GM12874 (cell line): ENCODE data around the gene SDCBP2.

Experiments
- TF ChIP-seq, protein P1 (sequence below): IDR thresholded peaks from 2 replicates; pipeline ENCODE4 v1.5.1; 2011; ENCODE audit warnings: low read depth, mild to moderate bottlenecking, control low read depth, low read length, moderate library complexity; ENCODE audit not compliant: insufficient read depth

The SDCBP2 gene, protein sequence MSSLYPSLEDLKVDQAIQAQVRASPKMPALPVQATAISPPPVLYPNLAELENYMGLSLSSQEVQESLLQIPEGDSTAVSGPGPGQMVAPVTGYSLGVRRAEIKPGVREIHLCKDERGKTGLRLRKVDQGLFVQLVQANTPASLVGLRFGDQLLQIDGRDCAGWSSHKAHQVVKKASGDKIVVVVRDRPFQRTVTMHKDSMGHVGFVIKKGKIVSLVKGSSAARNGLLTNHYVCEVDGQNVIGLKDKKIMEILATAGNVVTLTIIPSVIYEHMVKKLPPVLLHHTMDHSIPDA

DNA sequence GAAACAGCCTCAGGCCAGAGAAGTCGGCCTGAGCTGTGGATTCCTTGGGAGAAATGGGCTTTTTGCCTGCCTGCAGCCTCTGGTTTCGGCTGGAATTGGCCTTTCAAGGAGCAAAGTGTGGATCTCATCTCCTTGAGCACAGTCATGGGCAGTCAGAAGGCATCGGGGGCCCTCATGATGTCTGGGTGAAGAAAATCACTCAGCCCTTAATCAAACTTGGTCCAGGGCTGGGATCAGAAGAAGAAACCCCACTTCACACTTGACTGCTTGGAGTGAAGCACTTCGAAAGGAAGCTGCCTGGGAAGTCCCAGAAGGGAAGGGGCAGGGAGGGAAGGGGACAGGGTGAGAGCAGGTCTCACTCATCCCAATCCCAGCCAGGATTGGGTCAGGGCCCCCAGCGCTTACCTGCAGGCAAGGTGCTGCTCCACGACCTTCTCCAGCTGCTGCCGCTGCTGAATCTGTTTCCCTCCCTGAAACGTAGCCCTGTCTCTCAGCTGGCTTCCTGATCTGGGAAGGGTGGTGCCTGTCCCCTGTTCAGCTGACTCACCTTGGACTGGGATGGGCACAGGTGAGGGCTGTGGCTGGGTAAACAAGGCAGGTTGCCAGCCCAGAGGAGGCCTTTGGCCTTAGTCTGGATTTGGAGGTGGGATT lies at the start of gene SDCBP2:
Gene SDCBP2, minus strand, starts transcription at position 460 of the 651 bp plus-strand sequence. CDS start 8,723 bp downstream, outside the sequence.
- TF ChIP-seq, protein P1, sequence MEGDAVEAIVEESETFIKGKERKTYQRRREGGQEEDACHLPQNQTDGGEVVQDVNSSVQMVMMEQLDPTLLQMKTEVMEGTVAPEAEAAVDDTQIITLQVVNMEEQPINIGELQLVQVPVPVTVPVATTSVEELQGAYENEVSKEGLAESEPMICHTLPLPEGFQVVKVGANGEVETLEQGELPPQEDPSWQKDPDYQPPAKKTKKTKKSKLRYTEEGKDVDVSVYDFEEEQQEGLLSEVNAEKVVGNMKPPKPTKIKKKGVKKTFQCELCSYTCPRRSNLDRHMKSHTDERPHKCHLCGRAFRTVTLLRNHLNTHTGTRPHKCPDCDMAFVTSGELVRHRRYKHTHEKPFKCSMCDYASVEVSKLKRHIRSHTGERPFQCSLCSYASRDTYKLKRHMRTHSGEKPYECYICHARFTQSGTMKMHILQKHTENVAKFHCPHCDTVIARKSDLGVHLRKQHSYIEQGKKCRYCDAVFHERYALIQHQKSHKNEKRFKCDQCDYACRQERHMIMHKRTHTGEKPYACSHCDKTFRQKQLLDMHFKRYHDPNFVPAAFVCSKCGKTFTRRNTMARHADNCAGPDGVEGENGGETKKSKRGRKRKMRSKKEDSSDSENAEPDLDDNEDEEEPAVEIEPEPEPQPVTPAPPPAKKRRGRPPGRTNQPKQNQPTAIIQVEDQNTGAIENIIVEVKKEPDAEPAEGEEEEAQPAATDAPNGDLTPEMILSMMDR = no peak

DNA sequence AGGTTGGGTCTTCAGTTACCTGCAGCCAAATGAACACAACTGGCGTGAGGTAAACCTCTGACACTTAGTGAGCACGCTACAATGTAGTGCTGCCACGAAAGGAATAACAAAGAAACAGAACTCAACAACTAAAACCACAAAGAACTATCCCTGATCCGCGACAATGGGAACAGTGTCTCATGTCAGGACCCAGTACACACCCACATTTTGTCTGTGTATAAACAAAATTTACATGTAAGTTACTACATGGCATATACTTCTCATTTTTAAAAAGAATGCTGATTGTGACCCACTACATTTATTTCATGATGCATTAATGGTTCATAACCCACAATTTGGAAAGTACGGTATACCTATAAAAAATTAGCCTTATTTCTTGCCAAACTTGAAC lies 49.8 kb upstream of the SDCBP2 start:
- TF ChIP-seq, protein P1 = no peak

DNA sequence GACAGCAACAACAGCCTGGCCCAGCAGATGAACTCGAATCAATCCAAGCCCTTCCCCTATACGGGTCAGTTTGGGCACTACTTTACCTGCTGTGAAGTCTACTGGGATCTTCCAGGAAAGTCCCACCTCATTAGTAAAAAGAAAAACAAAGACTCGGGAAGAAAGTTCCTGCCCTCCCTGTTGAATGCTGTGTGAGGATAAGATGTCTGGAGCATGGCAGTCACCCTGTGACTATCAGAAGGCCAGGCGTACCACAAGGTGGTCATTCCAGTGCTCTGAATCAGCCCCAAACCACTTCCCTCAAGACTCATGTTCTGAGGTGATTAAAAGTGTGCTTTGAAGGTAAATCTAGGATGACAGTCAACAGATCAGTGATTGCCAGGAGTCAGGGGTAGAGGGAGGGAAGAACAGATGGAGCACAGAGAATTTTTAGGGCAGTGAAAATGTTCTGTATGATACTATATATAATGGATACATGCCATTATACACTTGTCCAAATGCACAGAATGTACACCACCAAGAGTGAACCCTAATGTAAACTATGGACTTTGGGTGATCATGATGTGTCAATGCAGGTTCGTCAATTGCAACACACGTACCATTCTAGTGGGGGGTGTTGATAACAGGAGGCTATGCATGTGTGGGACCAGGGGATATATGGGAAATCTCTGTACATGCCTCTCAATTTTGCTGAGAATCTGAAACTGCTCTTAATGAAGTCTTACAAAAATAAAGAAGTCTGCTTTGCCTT lies 49.2 kb upstream of the SDCBP2 start:
- TF ChIP-seq, protein P1 = no peak

DNA sequence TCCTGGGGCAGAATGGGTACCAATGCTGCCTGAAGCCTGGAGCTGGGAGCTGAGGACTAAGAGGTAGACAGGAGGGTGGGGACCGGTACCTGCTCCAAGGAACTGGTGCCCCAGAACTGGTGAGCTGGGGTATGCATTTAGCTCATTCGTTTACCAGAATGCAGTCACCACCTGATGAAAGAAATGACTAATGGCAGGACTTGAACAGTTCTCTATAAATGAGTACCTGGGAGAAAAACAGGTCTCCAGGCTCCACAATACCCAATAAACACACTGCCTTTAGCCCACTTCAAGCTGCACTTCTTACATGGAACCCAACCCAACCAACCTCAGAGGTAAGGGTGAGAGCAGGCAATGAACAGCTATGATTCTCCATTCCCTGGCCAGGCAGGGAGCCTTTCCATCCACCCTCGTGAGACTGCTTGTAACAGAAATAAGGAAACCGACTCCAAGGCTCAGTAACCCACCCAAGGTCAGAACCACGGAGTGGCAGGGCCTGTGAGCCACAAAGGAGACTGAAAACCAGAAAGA lies 48.5 kb upstream of the SDCBP2 start:
- TF ChIP-seq, protein P1 = no peak

DNA sequence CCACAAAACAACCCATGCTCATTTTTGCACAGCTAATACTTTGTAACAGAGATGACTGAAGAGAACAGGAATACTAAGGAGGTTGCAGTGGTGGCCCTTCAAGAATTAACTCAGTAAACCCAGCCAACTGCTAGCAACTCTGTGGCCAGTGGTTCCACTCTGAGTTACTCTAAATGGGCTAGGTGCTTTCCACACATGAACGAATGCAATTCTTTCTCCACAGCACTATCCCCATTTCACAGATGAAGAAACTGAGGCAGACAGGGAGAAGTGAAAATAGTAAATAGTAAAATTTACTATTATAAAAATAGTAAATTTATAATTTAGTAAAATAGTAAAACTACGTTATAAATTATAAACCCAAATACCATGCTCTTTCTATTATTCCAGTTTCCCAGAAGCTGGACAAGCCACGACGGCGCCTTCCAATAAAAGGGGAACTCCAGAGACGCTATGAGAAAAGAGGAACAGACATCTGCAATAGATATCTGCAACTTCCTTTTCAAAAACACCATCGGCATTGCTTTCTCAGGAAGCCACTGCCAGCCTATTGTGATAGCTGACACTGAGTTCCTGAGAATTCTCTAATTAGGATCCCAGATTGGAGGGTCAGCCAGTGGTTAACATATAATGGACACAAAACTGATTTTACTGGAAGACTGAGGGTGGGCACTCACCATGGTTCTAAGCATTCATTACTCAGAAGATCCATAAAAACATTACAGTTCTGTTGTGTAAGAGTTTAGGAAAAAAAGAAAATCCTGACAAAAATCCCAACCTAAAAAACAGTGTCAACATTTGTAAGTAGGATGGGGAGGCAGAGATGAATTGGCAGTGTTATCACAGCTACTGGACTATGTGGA lies 47.7 kb upstream of the SDCBP2 start:
- TF ChIP-seq, protein P1 = no peak

DNA sequence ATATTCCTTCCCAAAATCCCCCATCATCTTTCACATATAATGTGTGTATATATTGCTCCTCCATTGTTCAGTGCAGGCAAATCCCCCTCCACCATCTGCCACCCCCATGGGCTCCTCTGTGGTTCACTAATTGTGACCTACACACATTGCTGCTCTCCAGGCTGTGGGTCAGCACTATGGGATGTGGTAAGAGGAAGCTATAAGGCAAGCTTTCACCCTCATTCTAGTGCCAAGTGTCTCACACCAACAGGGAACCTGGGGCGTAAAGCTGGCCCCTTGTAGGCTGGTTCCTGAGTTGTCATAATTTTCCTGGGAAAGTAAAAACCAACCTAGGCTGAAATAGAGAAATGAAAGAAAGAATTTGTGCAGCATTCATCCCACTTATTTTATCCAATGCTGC lies 47.1 kb upstream of the SDCBP2 start:
- TF ChIP-seq, protein P1 = no peak

DNA sequence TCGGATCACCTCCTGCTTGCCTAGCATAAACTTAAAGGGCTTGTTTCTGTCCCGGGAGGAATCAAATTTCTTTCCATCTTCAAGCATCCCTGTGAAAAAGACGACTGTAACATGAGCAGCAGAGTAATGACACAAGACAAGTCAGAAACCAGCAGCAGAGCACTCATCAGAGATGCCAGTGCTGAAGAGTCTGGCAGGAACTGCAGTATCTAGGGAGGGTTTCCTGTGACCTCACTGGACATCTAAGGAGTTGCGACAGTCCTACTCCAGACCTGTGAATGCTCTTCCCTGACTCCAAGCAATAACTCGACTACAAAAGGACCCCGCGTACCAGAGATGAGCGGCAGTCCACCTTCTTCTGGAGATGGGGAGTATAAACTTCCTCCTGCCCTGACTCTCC lies 46.6 kb upstream of the SDCBP2 start:
- TF ChIP-seq, protein P1 = no peak
